Measurements from ENCODE around the gene ORC2. TPM values are rescaled to one million over a fixed set of nuclear protein-coding genes. Genes with fewer than 3 reads are reported as not detected.

ORC2 gene
- total RNA-seq, 1 experiment from 2014 or later: 56.0 TPM

DNA sequence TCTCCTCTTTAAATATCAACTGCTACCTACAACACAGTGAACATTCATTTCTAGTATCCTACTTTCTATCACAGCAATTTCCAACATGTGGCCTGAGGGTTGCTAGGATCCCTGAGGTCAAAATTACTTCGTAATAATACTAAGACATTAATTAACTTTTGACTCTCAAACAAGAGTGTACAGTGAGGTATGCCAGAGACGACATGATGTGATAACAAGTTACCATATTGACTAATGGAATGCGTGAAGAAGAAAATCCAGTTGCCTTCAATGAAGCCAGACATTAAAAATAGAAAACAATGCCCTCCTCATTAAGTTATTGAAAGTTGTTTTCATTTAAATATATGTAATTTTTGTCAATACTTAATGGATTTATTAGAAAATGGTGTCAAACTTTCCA, 13.1 kb downstream of the ORC2 start:
- Mint-ChIP-seq H3K4me3 (no peak overlapping the region), H3K36me3 (peaks cover 43% of the 10 kb centered on the region), H3K27me3 (ENCODE audit: low read depth) (no peaks in the 10 kb centered on the region), H3K27ac (peak overlapping the region; percentile 57; the same call in 1 of the 2 replicates), H3K9me3 (no peaks in the 10 kb centered on the region), H3K4me1 (no peaks in the 10 kb centered on the region)
- POLR2A ChIA-PET: interaction anchor here (1.2 kb wide), 1 partner anchor 9 kb away, joined by 4 read pairs; no protein-coding TSS in a partner anchor
- ATAC-seq (no peak), DNase-seq (ENCODE audit: low spot score) (no peak)
- CTCF ChIA-PET: interaction anchor here (0.9 kb wide), 1 partner anchor 49 kb away, joined by 3 read pairs; no protein-coding TSS in a partner anchor
- TF ChIP-seq ATF6 (CRISPR knock-in tag; IDR thresholded peaks at IDR 0.05): no peak
- no peak for TF ChIP-seq GABPB1 (CRISPR knock-in tag; IDR thresholded peaks at IDR 0.05)
- TF ChIP-seq STAT6 (CRISPR knock-in tag; conservative IDR thresholded peaks at IDR 0.05; ENCODE audit: low read depth): no peak
- no peak for TF ChIP-seq NR2C2 (CRISPR knock-in tag; IDR thresholded peaks at IDR 0.05)

- Mint-ChIP-seq H3K36me3 (peaks cover 58% of the 10 kb centered on the region), H3K27ac (no peak overlapping the region), H3K27me3 (ENCODE audit: low read depth) (no peaks in the 10 kb centered on the region), H3K4me3 (no peak overlapping the region), H3K9me3 (no peaks in the 10 kb centered on the region), H3K4me1 (no peaks in the 10 kb centered on the region)
- ATAC-seq: no peak
- DNase-seq (ENCODE audit: low spot score): no peak
- ChIA-PET POLR2A (no interaction called here), CTCF (interaction anchor here (0.8 kb wide), 1 partner anchor 213 kb away, joined by 3 read pairs; no protein-coding TSS in a partner anchor)
- no peak for TF ChIP-seq JAZF1 (CRISPR knock-in tag; IDR thresholded peaks at IDR 0.05)
- no peak for TF ChIP-seq TCF7 (CRISPR knock-in tag; IDR thresholded peaks at IDR 0.05; ENCODE audit: low read depth)
- peak; percentile 71; the same call in 1 of the 2 replicates for TF ChIP-seq ZNF121 (CRISPR knock-in tag; IDR thresholded peaks at IDR 0.05)
Observed at GRCh38 chr2:200945395-200945729, 18.1 kb downstream of the ORC2 start.

GRCh38 chr2:200944467-200945394, 18.7 kb downstream of the ORC2 start:
- Mint-ChIP-seq H3K27ac (no peak overlapping the region), H3K36me3 (peaks cover 57% of the 10 kb centered on the region), H3K27me3 (ENCODE audit: low read depth) (no peaks in the 10 kb centered on the region), H3K4me1 (no peaks in the 10 kb centered on the region), H3K4me3 (no peak overlapping the region), H3K9me3 (no peaks in the 10 kb centered on the region)
- ChIA-PET POLR2A (no interaction called here), CTCF (interaction anchor here (0.8 kb wide), 1 partner anchor 213 kb away, joined by 3 read pairs; no protein-coding TSS in a partner anchor)
- no peak for ATAC-seq
- no peak for DNase-seq (ENCODE audit: low spot score)
- TF ChIP-seq TP53 (CRISPR knock-in tag; IDR thresholded peaks at IDR 0.05) (no peak), GTF2I (CRISPR knock-in tag; conservative IDR thresholded peaks at IDR 0.05) (no peak), NR1H2 (CRISPR knock-in tag; IDR thresholded peaks at IDR 0.05) (no peak), ARID4B (CRISPR knock-in tag; IDR thresholded peaks at IDR 0.05; ENCODE audit: borderline replicate concordance) (no peak), MYBL2 (CRISPR knock-in tag; IDR thresholded peaks at IDR 0.05) (no peak), ATF2 (CRISPR knock-in tag; IDR thresholded peaks at IDR 0.05; ENCODE audit: borderline replicate concordance, low read depth) (no peak)
- TF ChIP-seq, protein P1, sequence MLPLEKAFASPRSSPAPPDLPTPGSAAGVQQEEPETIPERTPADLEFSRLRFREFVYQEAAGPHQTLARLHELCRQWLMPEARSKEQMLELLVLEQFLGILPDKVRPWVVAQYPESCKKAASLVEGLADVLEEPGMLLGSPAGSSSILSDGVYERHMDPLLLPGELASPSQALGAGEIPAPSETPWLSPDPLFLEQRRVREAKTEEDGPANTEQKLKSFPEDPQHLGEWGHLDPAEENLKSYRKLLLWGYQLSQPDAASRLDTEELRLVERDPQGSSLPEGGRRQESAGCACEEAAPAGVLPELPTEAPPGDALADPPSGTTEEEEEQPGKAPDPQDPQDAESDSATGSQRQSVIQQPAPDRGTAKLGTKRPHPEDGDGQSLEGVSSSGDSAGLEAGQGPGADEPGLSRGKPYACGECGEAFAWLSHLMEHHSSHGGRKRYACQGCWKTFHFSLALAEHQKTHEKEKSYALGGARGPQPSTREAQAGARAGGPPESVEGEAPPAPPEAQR (CRISPR knock-in tag; IDR thresholded peaks at IDR 0.05): no peak
- TF ChIP-seq, protein P2, sequence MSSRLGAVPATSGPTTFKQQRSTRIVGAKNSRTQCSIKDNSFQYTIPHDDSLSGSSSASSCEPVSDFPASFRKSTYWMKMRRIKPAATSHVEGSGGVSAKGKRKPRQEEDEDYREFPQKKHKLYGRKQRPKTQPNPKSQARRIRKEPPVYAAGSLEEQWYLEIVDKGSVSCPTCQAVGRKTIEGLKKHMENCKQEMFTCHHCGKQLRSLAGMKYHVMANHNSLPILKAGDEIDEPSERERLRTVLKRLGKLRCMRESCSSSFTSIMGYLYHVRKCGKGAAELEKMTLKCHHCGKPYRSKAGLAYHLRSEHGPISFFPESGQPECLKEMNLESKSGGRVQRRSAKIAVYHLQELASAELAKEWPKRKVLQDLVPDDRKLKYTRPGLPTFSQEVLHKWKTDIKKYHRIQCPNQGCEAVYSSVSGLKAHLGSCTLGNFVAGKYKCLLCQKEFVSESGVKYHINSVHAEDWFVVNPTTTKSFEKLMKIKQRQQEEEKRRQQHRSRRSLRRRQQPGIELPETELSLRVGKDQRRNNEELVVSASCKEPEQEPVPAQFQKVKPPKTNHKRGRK (CRISPR knock-in tag; IDR thresholded peaks at IDR 0.05; ENCODE audit: borderline replicate concordance): no peak
- TF ChIP-seq, protein P3, sequence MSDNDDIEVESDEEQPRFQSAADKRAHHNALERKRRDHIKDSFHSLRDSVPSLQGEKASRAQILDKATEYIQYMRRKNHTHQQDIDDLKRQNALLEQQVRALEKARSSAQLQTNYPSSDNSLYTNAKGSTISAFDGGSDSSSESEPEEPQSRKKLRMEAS (CRISPR knock-in tag; IDR thresholded peaks at IDR 0.05): no peak

Data from WTC11 (cell line).